ENCODE results near the gene SNX20.

The SNX20 gene, protein sequence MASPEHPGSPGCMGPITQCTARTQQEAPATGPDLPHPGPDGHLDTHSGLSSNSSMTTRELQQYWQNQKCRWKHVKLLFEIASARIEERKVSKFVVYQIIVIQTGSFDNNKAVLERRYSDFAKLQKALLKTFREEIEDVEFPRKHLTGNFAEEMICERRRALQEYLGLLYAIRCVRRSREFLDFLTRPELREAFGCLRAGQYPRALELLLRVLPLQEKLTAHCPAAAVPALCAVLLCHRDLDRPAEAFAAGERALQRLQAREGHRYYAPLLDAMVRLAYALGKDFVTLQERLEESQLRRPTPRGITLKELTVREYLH

GRCh38 chr16:50681021-50681885, at the start of gene SNX20:
SNX20 (minus strand) TSS chr16:50681312; CDS start chr16:50677526, 3,786 bp downstream.
- in situ Hi-C loops (cut with MboI; ENCODE audit: low sequenced_read_pairs) = no loop called here

GRCh38 chr16:50724306-50724705, 43.2 kb upstream of the SNX20 start:
- in situ Hi-C loops (cut with MboI; ENCODE audit: low sequenced_read_pairs) = no loop called here

GRCh38 chr16:50722960-50723359, 41.8 kb upstream of the SNX20 start:
- in situ Hi-C loops (cut with MboI; ENCODE audit: low sequenced_read_pairs) = no loop called here

GRCh38 chr16:50722405-50722737, 41.3 kb upstream of the SNX20 start:
- in situ Hi-C loops (cut with MboI; ENCODE audit: low sequenced_read_pairs) = no loop called here

- in situ Hi-C loops (cut with MboI; ENCODE audit: low sequenced_read_pairs) = no loop called here
These were observed 40.7 kb upstream of the SNX20 start for GRCh38 chr16:50721549-50722404.

DNA sequence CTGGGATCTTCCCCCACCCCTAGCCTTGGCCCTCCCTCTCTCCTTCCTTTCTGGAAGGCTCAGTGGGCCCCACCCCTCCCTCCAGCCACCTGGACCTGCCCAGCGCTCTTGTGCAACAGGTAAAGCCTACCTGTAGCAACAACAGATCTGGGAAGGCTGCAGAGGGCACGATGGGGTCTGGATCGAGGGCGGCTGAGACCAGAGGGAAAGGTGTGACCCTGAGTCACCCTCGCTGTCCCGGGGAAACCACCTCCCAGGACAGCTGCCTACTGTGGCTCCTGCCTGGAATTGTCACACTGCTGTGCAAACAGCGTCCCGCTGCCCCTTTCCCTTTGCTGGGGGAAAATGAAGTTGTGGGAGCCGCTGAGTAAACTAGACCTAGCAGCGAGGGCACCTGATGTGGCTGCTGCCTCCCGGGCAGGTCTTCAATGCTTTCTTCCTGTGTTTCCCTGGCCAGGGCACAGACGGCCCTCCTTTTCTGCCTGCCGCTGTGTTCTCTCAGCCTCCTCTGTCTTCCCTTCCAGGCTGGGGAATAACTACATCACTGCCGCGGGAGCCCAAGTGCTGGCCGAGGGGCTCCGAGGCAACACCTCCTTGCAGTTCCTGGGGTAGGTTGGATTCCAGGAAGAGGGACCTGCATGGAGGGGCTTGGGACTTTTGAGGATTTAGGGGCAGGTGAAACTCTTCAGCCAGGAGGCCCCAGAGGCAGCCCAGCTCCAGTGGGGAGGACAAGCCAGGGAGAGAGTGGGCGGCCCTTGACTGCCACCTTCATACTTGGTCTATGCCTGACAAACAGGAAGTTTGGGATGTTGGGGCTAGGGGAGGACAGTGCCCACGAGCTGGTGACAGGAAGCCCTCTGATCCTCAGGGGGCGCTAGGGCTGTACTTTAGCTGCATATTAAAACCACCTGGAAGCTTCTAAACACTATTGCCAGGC, 38.6 kb upstream of the SNX20 start:
- in situ Hi-C loops (cut with MboI; ENCODE audit: low sequenced_read_pairs) = no loop called here

GRCh38 chr16:50718761-50719400, 37.8 kb upstream of the SNX20 start:
- in situ Hi-C loops (cut with MboI; ENCODE audit: low sequenced_read_pairs) = no loop called here

GRCh38 chr16:50718061-50718760, 37.1 kb upstream of the SNX20 start:
- in situ Hi-C loops (cut with MboI; ENCODE audit: low sequenced_read_pairs) = no loop called here

GRCh38 chr16:50717494-50717893, 36.4 kb upstream of the SNX20 start:
- in situ Hi-C loops (cut with MboI; ENCODE audit: low sequenced_read_pairs) = no loop called here

GRCh38 chr16:50717091-50717490, 36.0 kb upstream of the SNX20 start:
- in situ Hi-C loops (cut with MboI; ENCODE audit: low sequenced_read_pairs) = no loop called here

DNA sequence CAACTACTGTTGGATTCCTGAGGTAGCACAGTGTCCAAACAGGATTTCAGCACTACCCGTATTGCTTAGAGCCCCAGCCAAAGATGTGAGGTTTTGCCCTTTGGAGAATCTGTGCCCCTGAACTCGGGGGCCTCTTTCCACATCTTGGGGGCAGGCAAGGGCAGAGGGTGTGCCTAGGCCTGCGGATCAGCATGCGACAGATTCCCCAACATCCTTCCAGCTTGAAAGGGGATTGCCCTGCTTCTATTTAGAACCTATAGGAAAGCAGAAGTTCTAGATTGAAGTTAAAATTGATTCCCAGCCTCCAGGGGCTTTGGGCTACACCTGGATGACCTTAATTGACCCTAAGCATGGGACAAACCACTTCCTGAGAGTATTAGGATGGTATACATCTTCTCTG, 31.8 kb upstream of the SNX20 start:
- in situ Hi-C loops (cut with MboI; ENCODE audit: low sequenced_read_pairs) = no loop called here

- in situ Hi-C loops (cut with MboI; ENCODE audit: low sequenced_read_pairs) = no loop called here
These were observed 31.4 kb upstream of the SNX20 start for GRCh38 chr16:50712560-50712898.

GRCh38 chr16:50711862-50712559, 30.9 kb upstream of the SNX20 start:
- in situ Hi-C loops (cut with MboI; ENCODE audit: low sequenced_read_pairs) = no loop called here

- in situ Hi-C loops (cut with MboI; ENCODE audit: low sequenced_read_pairs) = no loop called here
These were observed 29.9 kb upstream of the SNX20 start for GRCh38 chr16:50711040-50711439.

- in situ Hi-C loops (cut with MboI; ENCODE audit: low sequenced_read_pairs) = no loop called here
These were observed 28.9 kb upstream of the SNX20 start for GRCh38 chr16:50709980-50710379.

DNA sequence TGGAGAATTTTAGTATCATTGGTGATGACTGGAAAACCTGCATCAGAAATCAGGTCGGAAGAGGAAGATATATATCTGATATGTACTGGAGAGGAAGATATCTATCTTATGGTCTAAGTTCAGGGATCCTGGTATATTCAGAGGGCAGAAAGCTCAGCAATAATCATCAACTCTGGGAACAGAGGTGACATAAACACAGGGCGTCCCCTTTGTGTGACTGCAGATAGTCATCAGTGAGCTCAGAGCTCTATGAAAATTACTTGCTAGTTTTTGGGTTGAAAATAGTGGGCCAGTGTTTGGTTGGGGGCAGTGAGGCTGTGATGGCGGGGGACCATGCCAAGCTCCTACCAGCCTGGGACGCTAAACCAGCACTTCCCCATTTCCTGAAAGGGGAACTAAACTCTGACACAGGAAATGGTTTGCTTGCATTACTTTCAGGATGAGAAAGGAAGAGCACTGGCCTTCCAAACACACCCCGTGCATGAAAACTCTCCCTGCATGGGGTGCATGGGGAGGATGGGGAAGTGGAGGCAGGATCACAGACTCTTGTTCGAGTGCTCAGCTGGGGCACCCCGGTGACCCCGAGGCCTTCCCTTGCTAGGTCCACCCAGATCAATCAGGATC, 28.1 kb upstream of the SNX20 start:
- in situ Hi-C loops (cut with MboI; ENCODE audit: low sequenced_read_pairs) = no loop called here

- in situ Hi-C loops (cut with MboI; ENCODE audit: low sequenced_read_pairs) = no loop called here
These were observed 27.4 kb upstream of the SNX20 start for GRCh38 chr16:50708373-50709060.

GRCh38 chr16:50706250-50706649, 25.1 kb upstream of the SNX20 start:
- in situ Hi-C loops (cut with MboI; ENCODE audit: low sequenced_read_pairs) = no loop called here

All from hTERT RPE-1 (cell line).